Body of pancreas (tissue), 4 donors: ENCODE measurements around the gene KIFAP3.

Source experiments
- CTCF ChIP-seq, 7 experiments: fragments of 450-650 bp in 4 of 7; fragments of 200-600 bp in 3 of 7; sonication (generic) in 3 of 7; IDR thresholded peaks; one replicate each; pipeline ENCODE4 v1.5.1; 2016 to 2019; ENCODE audit warnings: antibody characterized with exemption in 7 of 7
- POLR2A ChIP-seq, 3 donors: fragments of 450-650 bp; IDR thresholded peaks; one replicate each; pipeline ENCODE4 v1.6.1; 2016; ENCODE audit warnings: antibody characterized with exemption in 3 of 3, mild to moderate bottlenecking in 2 of 3

GRCh38 chr1:170012920-170013319 lies 61.6 kb downstream of the KIFAP3 start:
- no peak for TF ChIP-seq CTCF (IDR thresholded peaks at IDR 0.05)
- TF ChIP-seq POLR2A (IDR thresholded peaks at IDR 0.05) = no peak
